ENCODE measurements around the gene TGM3.

Gene TGM3

GRCh38 chr20:2358006-2358405 lies 62.2 kb downstream of the TGM3 start:
- TF ChIP-seq CTCF (IDR thresholded peaks at IDR 0.05; ENCODE audit: extremely low read depth, insufficient read depth, missing control alignments), result no peak
- DNase-seq (ENCODE audit: low spot score), result no peak
- in situ Hi-C loops (cut with MboI; ENCODE audit: low pct_unique_long_range_greater_than_20kb, low sequenced_read_pairs, unreplicated experiment), result no loop called here

- no peak for TF ChIP-seq CTCF (IDR thresholded peaks at IDR 0.05; ENCODE audit: extremely low read depth, insufficient read depth, missing control alignments)
- in situ Hi-C loops (cut with MboI; ENCODE audit: low pct_unique_long_range_greater_than_20kb, low sequenced_read_pairs, unreplicated experiment), result no loop called here
- DNase-seq (ENCODE audit: low spot score), result no peak
These were observed 65.3 kb downstream of the TGM3 start for GRCh38 chr20:2361035-2361593.

- in situ Hi-C loops (cut with MboI; ENCODE audit: low pct_unique_long_range_greater_than_20kb, low sequenced_read_pairs, unreplicated experiment), result no loop called here
- no peak for DNase-seq (ENCODE audit: low spot score)
- TF ChIP-seq CTCF (IDR thresholded peaks at IDR 0.05; ENCODE audit: extremely low read depth, insufficient read depth, missing control alignments), result no peak
These were observed 67.4 kb downstream of the TGM3 start for GRCh38 chr20:2363187-2363586.

- DNase-seq (ENCODE audit: low spot score), result no peak
- in situ Hi-C loops (cut with MboI; ENCODE audit: low pct_unique_long_range_greater_than_20kb, low sequenced_read_pairs, unreplicated experiment), result no loop called here
- TF ChIP-seq CTCF (IDR thresholded peaks at IDR 0.05; ENCODE audit: extremely low read depth, insufficient read depth, missing control alignments), result no peak
These were observed 67.8 kb downstream of the TGM3 start for GRCh38 chr20:2363587-2363986.

- DNase-seq (ENCODE audit: low spot score), result no peak
- in situ Hi-C loops (cut with MboI; ENCODE audit: low pct_unique_long_range_greater_than_20kb, low sequenced_read_pairs, unreplicated experiment), result no loop called here
- no peak for TF ChIP-seq CTCF (IDR thresholded peaks at IDR 0.05; ENCODE audit: extremely low read depth, insufficient read depth, missing control alignments)
These were observed 68.2 kb downstream of the TGM3 start for GRCh38 chr20:2364044-2364443.

GRCh38 chr20:2365091-2365490 lies 69.3 kb downstream of the TGM3 start:
- no peak for TF ChIP-seq CTCF (IDR thresholded peaks at IDR 0.05; ENCODE audit: extremely low read depth, insufficient read depth, missing control alignments)
- DNase-seq (ENCODE audit: low spot score), result no peak
- in situ Hi-C loops (cut with MboI; ENCODE audit: low pct_unique_long_range_greater_than_20kb, low sequenced_read_pairs, unreplicated experiment), result no loop called here

GRCh38 chr20:2365666-2366065 lies 69.9 kb downstream of the TGM3 start:
- TF ChIP-seq CTCF (IDR thresholded peaks at IDR 0.05; ENCODE audit: extremely low read depth, insufficient read depth, missing control alignments), result no peak
- no peak for DNase-seq (ENCODE audit: low spot score)
- in situ Hi-C loops (cut with MboI; ENCODE audit: low pct_unique_long_range_greater_than_20kb, low sequenced_read_pairs, unreplicated experiment), result no loop called here
